ENCODE results near the gene PRAMEF18.
"Not testable (repeated sequence)": the region's sequence is repeated elsewhere in the genome, so short reads cannot be mapped to it uniquely, and the experiment has no call there.

GRCh38 chr1:13239633-13240032, 13.7 kb upstream of the PRAMEF18 start:
- not testable (repeated sequence) for TF ChIP-seq CTCF (IDR thresholded peaks at IDR 0.05; ENCODE audit: low read depth, low read length, poor library complexity, severe bottlenecking); EZH2phosphoT487 (IDR thresholded peaks at IDR 0.05; ENCODE audit: borderline replicate concordance, low read length)

All from DOHH2 (cell line).